HepG2 (cell line): Measurements from ENCODE around the gene MATN1. TPM values are rescaled to one million over a fixed set of nuclear protein-coding genes. Genes with fewer than 3 reads are reported as not detected.

ENCODE experiments used
- ATAC-seq: fragments of 200-7000 bp; cut with Tn5 transposase; 3 replicates; pipeline ENCODE4 v1.9.1; 2020; ENCODE audit warnings: mild to moderate bottlenecking, moderate library complexity
- BruUV-seq: library from RNA; stranded (reverse); fragments of 400-500 nt; replicated peaks from 2 replicates; lab custom pipeline; 2021; lab: Mats Ljungman, UMichigan
- CTCF ChIA-PET: fragments of 300-600 bp; formaldehyde crosslinking; extraction: SDS; loops from one replicate; lab custom pipeline; 2021; ENCODE audit warnings: low total read pairs, inconsistent platforms, low intra/inter-chr PET ratio; lab: Yijun Ruan, JAX
- POLR2A ChIA-PET: fragments of 350-600 bp; sonication (Branson Sonifier 250); formaldehyde crosslinking; loops from one replicate; lab custom pipeline; 2020; ENCODE audit warnings: antibody characterized with exemption, inconsistent platforms; lab: Yijun Ruan, JAX
- DNase-seq: peaks from one replicate; pipeline ENCODE4 v3.0.0-alpha.2; 2015; ENCODE audit warnings: low spot score
- FAIRE-seq: peaks from 3 replicates; lab custom pipeline; 2011; peaks lifted over from hg19 to GRCh38; lab: Jason Lieb, UNC
- H2AFZ ChIP-seq: one replicate; pipeline ENCODE4 v1.6.1; 2011; ENCODE audit warnings: low read length, inconsistent platforms
- H3K27ac ChIP-seq: fragments of 300-600 bp; 3 replicates; pipeline ENCODE4 v1.8.0; 2011; ENCODE audit warnings: mixed run types, mild to moderate bottlenecking, mixed read lengths, low read length, inconsistent platforms; ENCODE audit not compliant: insufficient read depth; ENCODE audit errors: extremely low read length
- H3K27me3 ChIP-seq, 2 experiments: fragments of 200-600 bp in 1 of 2; 2 replicates in 1 of 2; 3 replicates in 1 of 2; pipeline versions ENCODE4 v1.6.0 to v1.8.0; 2011; ENCODE audit warnings: low read length in 2 of 2, mild to moderate bottlenecking in 2 of 2, moderate library complexity in 2 of 2, inconsistent platforms in 1 of 2; ENCODE audit not compliant: insufficient read depth in 2 of 2, control insufficient read depth in 1 of 2
- H3K36me3 ChIP-seq, 2 experiments: fragments of 200-600 bp in 1 of 2; replicated peaks in 1 of 2; 2 replicates in 1 of 2; 3 replicates in 1 of 2; pipeline versions ENCODE4 v1.5.1 to v1.8.0; 2011; ENCODE audit warnings: low read length in 2 of 2, inconsistent platforms in 1 of 2; ENCODE audit not compliant: insufficient read depth in 2 of 2, control insufficient read depth in 1 of 2
- H3K4me1 ChIP-seq: 2 replicates; pipeline ENCODE4 v1.5.1; 2012; ENCODE audit warnings: low read length, inconsistent platforms; ENCODE audit not compliant: insufficient read depth
- H3K4me2 ChIP-seq: 2 replicates; pipeline ENCODE4 v1.6.0; 2011; ENCODE audit warnings: low read depth, low read length, inconsistent platforms
- H3K4me3 ChIP-seq, 3 experiments: fragments of 200-600 bp in 1 of 3; sonication (generic), shearing (Covaris generic) in 1 of 3; replicated peaks in 1 of 3; 2 replicates each; pipeline ENCODE4 v1.5.1; 2011 to 2016; ENCODE audit warnings: low read length in 3 of 3, inconsistent platforms in 2 of 3, low read depth in 2 of 3, mild to moderate bottlenecking in 2 of 3, control low read depth in 1 of 3, mixed read lengths in 1 of 3; ENCODE audit not compliant: insufficient read depth in 1 of 3
- H3K79me2 ChIP-seq: one replicate; pipeline ENCODE4 v1.6.1; 2011; ENCODE audit warnings: low read length, inconsistent platforms; ENCODE audit not compliant: insufficient read depth
- H3K9ac ChIP-seq: 2 replicates; pipeline ENCODE4 v1.6.0; 2011; ENCODE audit warnings: mild to moderate bottlenecking, low read depth, low read length, inconsistent platforms; ENCODE audit not compliant: insufficient read depth
- H3K9me3 ChIP-seq: 2 replicates; pipeline ENCODE4 v1.5.1; 2012; ENCODE audit warnings: mild to moderate bottlenecking, low read length
- H4K20me1 ChIP-seq: 2 replicates; pipeline ENCODE4 v1.6.0; 2011; ENCODE audit warnings: inconsistent platforms, mild to moderate bottlenecking, low read length, moderate library complexity; ENCODE audit not compliant: insufficient read depth
- DMAP1 ChIP-seq: IDR thresholded peaks from 2 replicates; pipeline ENCODE4 v1.6.1; 2016
- FLYWCH1 ChIP-seq: sonication (generic); formaldehyde crosslinking; IDR thresholded peaks from 2 replicates; pipeline ENCODE4 v1.8.1; 2023; ENCODE audit warnings: mild to moderate bottlenecking, missing genetic modification reagents
- NFYB ChIP-seq: sonication (generic); formaldehyde crosslinking; IDR thresholded peaks from 2 replicates; pipeline ENCODE4 v1.4.0; 2020; ENCODE audit warnings: missing genetic modification reagents
- NR2C2 ChIP-seq: sonication (generic); formaldehyde crosslinking; IDR thresholded peaks from 2 replicates; pipeline ENCODE4 v1.4.0; 2020; ENCODE audit warnings: missing genetic modification reagents, mild to moderate bottlenecking, moderate library complexity, borderline replicate concordance
- SNAPC4 ChIP-seq: sonication (generic); formaldehyde crosslinking; IDR thresholded peaks from 2 replicates; pipeline ENCODE4 v1.4.0; 2020; ENCODE audit warnings: mild to moderate bottlenecking, missing genetic modification reagents
- ZBTB1 ChIP-seq: sonication (generic); formaldehyde crosslinking; IDR thresholded peaks from 2 replicates; pipeline ENCODE4 v1.4.0; 2020; ENCODE audit warnings: missing genetic modification reagents, borderline replicate concordance
- ZIK1 ChIP-seq: sonication (generic); formaldehyde crosslinking; IDR thresholded peaks from 2 replicates; pipeline ENCODE4 v1.5.0; 2020; ENCODE audit warnings: mild to moderate bottlenecking, low read depth, missing genetic modification reagents, borderline replicate concordance
- ZSCAN21 ChIP-seq: sonication (generic); formaldehyde crosslinking; IDR thresholded peaks from 2 replicates; pipeline ENCODE4 v1.8.0; 2022; ENCODE audit warnings: mild to moderate bottlenecking, missing genetic modification reagents, moderate library complexity, borderline replicate concordance
- ZSCAN22 ChIP-seq: sonication (generic); formaldehyde crosslinking; IDR thresholded peaks from 2 replicates; pipeline ENCODE4 v1.4.0; 2020; ENCODE audit warnings: mild to moderate bottlenecking, missing genetic modification reagents
- ZSCAN5A ChIP-seq: sonication (generic); formaldehyde crosslinking; IDR thresholded peaks from 2 replicates; pipeline ENCODE4 v1.8.0; 2022; ENCODE audit warnings: mild to moderate bottlenecking, missing genetic modification reagents, borderline replicate concordance
- WGBS: methylation state at CpG from one replicate; pipeline ENCODE4 v1.1.6; 2017; ENCODE audit warnings: low lambda C conversion rate; 5-methylcytosine and 5-hydroxymethylcytosine counted together
- in situ Hi-C: cut with HindIII; loops from 2 replicates; pipeline ENCODE4 v1.10.0; 2017; ENCODE audit warnings: low pct_unique_long_range_greater_than_20kb; ENCODE audit not compliant: extremely low pct_ligation_motif_present
- intact Hi-C: fragments of 100-400 bp; cut with micrococcal nuclease; formaldehyde crosslinking; loops from one replicate; pipeline ENCODE4 v1.10.0; 2022; ENCODE audit not compliant: unreplicated experiment
- polyA plus RNA-seq, 8 experiments: library from polyadenylated mRNA; depleted of rRNA in 3 of 8; stranded (reverse) in 7 of 8; unstranded in 1 of 8; fragments of >200 nt; fragmentation: Illumina TruSeq in 4 of 8; extraction: Trizol in 4 of 8; gene quantifications; 2 replicates each; pipeline versions ENCODE4 v1.2.1 to v1.2.3, GENCODE V29; 2011 to 2016; ENCODE audit warnings: low read depth in 4 of 8, missing spikeins in 1 of 8, mixed read lengths in 1 of 8; ENCODE audit not compliant: insufficient read depth in 1 of 8
- total RNA-seq, 5 experiments: library from RNA; depleted of rRNA; stranded (reverse); fragments of >200 nt; fragmentation: Illumina TruSeq; extraction: Trizol; gene quantifications; 2 replicates each; pipeline ENCODE4 v1.2.3, GENCODE V29; 2016; ENCODE audit warnings: low read depth in 1 of 5
- TF ChIP-seq, protein P1 (sequence below): IDR thresholded peaks from 2 replicates; pipeline ENCODE4 v1.6.1; 2016; ENCODE audit warnings: mild to moderate bottlenecking, missing biosample characterization, missing genetic modification reagents

The MATN1 gene
- total and polyA plus RNA-seq, 2 of the 13 experiments (the other 11 are each of a cell fraction or from before 2014, with no cell fraction given), result 0.04 to 0.05 TPM

- intact Hi-C loops (no loop called here), in situ Hi-C loops (loop anchor here (25.0 kb wide), 1 partner anchor 1356 kb away; no protein-coding TSS in a partner anchor)
- H3K79me2 ChIP-seq, result no peaks in the 10 kb centered on the region
- peaks cover 5 to 14% of the 10 kb centered on the region in 2 experiments; a peak in 3 of 5 replicates for H3K27me3 ChIP-seq
- no peak for TF ChIP-seq FLYWCH1 (CRISPR knock-in tag)
- no peak for TF ChIP-seq ZSCAN22
- no peak for TF ChIP-seq ZIK1 (CRISPR knock-in tag)
- no peak for TF ChIP-seq DMAP1 (CRISPR knock-in tag)
- no peak overlapping the region for H3K27ac ChIP-seq
- no peaks in the 10 kb centered on the region for H3K9me3 ChIP-seq
- ChIA-PET CTCF (no interaction called here), POLR2A (no interaction called here)
- no peak overlapping the region for H3K9ac ChIP-seq
- ATAC-seq (no peak), DNase-seq (no peak), FAIRE-seq (no peak)
- BruUV-seq, result no TSS peak
- H3K4me3 ChIP-seq, result no peak overlapping the region
- no peak overlapping the region for H2AFZ ChIP-seq
- H3K4me1 ChIP-seq, result no peaks in the 10 kb centered on the region
- WGBS, result no CpG with 5 or more reads among the region's 3 CpGs
- H4K20me1 ChIP-seq, result no peaks in the 10 kb centered on the region
- no peak overlapping the region for H3K4me2 ChIP-seq
- H3K36me3 ChIP-seq, result no peaks in the 10 kb centered on the region
Observed at GRCh38 chr1:30693366-30693765, 30.0 kb downstream of the MATN1 start.

DNA sequence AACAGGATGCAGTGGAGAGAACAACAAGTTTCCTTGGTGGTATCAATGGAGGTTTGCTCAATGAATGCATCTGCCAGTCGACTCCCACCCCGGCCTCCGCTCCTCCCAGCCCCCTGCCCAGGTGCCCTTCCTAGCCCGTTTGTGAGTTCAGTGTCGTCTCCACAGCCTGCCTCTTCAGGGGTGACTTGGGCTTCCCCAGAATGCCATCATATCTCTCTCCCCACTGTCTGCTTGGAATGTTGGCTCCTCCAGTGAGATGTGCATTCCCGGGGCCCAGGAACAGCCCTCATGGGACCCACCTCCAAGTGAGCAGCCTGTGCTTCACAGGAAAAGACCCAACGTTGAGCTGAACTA, 30.5 kb downstream of the MATN1 start:
- Histone ChIP-seq H3K9me3 (no peaks in the 10 kb centered on the region), H2AFZ (no peak overlapping the region), H3K27ac (no peak overlapping the region), H3K27me3 (peaks cover 5 to 14% of the 10 kb centered on the region in 2 experiments; a peak in 3 of 5 replicates), H3K4me2 (no peak overlapping the region), H3K36me3 (no peaks in the 10 kb centered on the region), H4K20me1 (no peaks in the 10 kb centered on the region), H3K79me2 (no peaks in the 10 kb centered on the region), H3K4me1 (no peaks in the 10 kb centered on the region), H3K9ac (no peak overlapping the region), H3K4me3 (no peak overlapping the region)
- ATAC-seq (no peak), DNase-seq (no peak), FAIRE-seq (no peak)
- in situ Hi-C loops, result loop anchor here (25.0 kb wide), 1 partner anchor 1356 kb away; no protein-coding TSS in a partner anchor
- CTCF ChIA-PET, result no interaction called here
- POLR2A ChIA-PET, result no interaction called here
- BruUV-seq, result no TSS peak
- intact Hi-C loops, result no loop called here
- 0% methylated on average over 2 of the region's 7 CpGs for WGBS
- TF ChIP-seq NR2C2 (CRISPR knock-in tag), result no peak
- no peak for TF ChIP-seq ZBTB1
- TF ChIP-seq SNAPC4 (CRISPR knock-in tag), result no peak
- no peak for TF ChIP-seq ZSCAN5A (CRISPR knock-in tag)
- TF ChIP-seq ZSCAN21, result no peak
- no peak for TF ChIP-seq NFYB
- TF ChIP-seq, protein P1, sequence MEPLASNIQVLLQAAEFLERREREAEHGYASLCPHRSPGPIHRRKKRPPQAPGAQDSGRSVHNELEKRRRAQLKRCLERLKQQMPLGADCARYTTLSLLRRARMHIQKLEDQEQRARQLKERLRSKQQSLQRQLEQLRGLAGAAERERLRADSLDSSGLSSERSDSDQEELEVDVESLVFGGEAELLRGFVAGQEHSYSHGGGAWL (CRISPR knock-in tag), result no peak
